Measurements from ENCODE around the gene KATNB1.

The KATNB1 gene

DNA sequence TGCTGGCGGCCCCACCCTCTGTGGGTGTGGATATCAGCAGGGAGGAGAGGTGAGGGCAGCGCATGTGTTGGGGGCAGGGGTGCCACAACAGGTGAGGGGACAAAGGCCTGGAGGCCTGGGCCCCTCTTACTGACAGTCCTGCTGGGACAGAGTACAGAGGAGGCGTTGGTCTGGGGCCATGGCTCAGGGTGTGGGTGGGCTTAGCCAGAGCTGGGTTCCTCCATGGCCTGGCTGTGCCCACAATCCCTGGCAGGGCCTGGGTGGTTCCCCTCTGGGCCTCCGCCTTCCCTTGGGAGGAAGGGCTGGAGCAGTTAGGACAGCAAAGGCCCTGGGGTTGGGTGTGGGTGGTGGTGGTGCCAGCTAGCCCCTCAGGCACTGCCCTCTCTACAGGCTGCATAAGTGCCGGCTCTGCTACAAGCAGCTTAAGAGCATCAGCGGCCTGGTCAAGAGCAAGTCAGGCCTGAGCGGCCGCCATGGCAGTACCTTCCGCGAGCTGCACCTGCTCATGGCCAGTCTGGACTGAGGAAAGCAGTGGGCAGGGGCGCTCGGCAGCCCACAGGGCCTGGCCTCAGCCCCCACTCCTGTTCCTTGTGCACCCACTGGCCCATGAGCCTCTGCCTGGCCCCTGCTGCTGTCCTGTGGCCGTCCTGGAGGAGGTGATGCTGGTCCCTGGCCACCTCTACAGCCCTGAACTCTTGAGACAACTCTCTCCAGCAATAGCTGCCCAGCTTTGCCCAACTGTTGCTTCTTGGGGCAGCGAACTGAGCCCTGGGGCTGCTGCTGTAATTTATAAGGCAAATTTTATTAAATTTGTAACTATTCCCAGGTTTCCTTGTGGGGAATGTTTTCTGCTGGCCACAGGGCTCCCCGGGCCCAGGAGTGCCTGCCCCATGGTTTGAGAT lies 21.1 kb downstream of the KATNB1 start:
- no peak overlapping the region for H3K4me3 ChIP-seq (ENCODE audit: low read depth, low read length)
- DNase-seq (ENCODE audit: low read depth), result no peak
- TF ChIP-seq, protein P1, sequence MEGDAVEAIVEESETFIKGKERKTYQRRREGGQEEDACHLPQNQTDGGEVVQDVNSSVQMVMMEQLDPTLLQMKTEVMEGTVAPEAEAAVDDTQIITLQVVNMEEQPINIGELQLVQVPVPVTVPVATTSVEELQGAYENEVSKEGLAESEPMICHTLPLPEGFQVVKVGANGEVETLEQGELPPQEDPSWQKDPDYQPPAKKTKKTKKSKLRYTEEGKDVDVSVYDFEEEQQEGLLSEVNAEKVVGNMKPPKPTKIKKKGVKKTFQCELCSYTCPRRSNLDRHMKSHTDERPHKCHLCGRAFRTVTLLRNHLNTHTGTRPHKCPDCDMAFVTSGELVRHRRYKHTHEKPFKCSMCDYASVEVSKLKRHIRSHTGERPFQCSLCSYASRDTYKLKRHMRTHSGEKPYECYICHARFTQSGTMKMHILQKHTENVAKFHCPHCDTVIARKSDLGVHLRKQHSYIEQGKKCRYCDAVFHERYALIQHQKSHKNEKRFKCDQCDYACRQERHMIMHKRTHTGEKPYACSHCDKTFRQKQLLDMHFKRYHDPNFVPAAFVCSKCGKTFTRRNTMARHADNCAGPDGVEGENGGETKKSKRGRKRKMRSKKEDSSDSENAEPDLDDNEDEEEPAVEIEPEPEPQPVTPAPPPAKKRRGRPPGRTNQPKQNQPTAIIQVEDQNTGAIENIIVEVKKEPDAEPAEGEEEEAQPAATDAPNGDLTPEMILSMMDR (conservative IDR thresholded peaks at IDR 0.05; ENCODE audit: low read depth, low read length), result no peak

DNA sequence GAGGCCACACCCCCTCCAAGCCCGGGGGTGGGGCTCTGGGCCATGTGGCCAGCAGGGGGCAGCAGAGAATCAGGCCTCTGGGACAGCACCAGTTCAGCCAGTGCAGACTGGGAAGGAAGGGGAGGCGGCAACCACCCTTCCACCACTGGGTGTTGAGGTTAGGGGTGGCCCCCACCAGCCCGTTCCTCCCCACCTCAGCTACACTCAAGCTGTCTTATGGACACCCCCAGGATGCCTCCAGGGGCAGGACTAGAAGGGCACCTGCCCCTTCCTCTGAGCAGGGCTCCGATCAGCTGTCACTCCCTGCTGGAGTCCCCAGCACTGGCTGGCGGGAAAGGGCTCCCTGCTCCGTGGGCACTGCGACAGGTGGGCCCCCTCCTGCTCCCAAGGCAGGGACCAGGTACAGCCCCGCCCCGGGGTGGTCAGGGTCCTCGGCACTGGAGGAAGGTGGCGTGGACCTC lies 21.8 kb downstream of the KATNB1 start:
- peak; percentile 86 for DNase-seq (ENCODE audit: low read depth)
- TF ChIP-seq, protein P1 (conservative IDR thresholded peaks at IDR 0.05; ENCODE audit: low read depth, low read length), result peak; percentile 95
- H3K4me3 ChIP-seq (ENCODE audit: low read depth, low read length), result no peak overlapping the region

DNA sequence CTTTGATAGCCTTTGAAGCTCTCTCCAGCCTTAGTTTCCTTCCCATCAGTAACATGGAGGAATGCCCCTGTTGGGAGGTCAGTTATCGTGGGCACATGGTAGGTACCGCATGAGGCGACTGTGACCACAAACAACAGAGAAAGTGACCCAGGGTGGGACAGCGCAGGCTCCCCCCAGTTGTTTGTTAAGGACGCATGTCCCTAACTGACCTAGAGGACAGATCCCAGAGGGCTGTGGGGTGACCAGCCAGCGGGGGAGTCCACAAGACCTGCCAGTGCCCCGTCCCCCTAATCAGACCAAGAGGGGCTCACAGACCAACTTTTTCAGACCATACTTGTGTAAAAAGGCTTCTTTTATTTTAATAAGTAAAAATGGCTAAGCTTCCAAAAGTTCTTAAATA lies 22.3 kb downstream of the KATNB1 start:
- TF ChIP-seq, protein P1 (conservative IDR thresholded peaks at IDR 0.05; ENCODE audit: low read depth, low read length), result no peak
- H3K4me3 ChIP-seq (ENCODE audit: low read depth, low read length), result no peak overlapping the region
- DNase-seq (ENCODE audit: low read depth), result no peak

DNA sequence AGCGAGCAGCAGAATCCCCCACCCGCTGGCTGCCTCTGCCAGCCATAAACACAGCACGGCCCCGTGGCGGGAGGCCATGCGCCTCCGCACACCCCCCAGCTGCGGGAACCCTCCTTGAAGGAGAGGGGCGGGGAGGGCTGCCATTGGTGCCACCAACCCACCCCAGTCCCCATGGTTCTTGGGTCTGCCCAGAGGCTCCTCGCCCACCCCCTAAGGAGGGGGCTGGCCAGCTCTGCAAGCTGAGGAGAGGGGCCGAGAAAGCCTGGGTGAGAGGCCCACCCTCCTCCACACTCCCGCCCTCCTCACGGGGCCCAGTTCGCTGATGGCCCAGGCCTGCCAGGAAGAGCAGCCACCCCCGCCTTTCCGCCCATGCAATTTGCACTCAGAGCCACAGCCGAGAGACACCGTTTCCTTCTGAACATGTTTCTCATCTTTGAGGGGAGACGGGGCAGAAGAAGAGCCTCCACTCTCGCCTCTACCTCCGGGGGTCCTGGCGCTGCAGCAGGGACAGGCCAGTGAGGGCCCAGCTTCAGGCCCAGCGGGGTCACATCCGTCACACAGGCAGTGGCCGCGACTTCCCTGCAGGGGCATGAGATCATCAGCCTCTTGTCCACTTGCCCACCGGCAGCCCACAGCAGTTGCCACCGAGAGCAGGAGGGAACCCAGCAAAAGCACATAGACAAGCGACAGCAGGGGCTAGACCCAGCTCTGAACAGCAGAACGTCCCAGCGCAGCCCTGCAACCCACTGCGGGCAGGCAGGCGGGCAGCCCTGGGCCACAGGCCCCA lies 23.0 kb downstream of the KATNB1 start:
- TF ChIP-seq, protein P1 (conservative IDR thresholded peaks at IDR 0.05; ENCODE audit: low read depth, low read length), result no peak
- DNase-seq (ENCODE audit: low read depth), result no peak
- H3K4me3 ChIP-seq (ENCODE audit: low read depth, low read length), result no peak overlapping the region

DNA sequence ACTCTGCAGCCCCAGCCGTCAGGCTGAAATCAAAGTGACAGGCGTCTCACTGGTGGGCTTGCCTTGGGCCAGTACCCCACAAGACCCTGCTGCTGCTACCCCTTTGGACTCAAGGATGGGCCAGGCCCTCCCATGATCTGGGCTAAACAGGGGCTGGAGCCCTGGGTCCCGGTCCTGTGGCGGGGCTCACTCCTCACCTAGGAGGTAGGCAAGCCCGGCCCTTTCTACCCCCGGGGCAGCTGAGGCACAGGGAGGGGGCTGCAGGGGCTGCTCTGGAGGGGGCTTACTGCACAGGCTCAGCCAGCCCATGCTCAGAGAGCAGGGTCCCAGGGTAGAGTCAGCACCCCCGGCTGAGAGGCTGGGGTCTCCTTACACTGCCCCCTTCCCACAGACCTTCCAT lies 23.6 kb downstream of the KATNB1 start:
- TF ChIP-seq, protein P1 (conservative IDR thresholded peaks at IDR 0.05; ENCODE audit: low read depth, low read length), result no peak
- DNase-seq (ENCODE audit: low read depth), result no peak
- H3K4me3 ChIP-seq (ENCODE audit: low read depth, low read length), result no peak overlapping the region

DNA sequence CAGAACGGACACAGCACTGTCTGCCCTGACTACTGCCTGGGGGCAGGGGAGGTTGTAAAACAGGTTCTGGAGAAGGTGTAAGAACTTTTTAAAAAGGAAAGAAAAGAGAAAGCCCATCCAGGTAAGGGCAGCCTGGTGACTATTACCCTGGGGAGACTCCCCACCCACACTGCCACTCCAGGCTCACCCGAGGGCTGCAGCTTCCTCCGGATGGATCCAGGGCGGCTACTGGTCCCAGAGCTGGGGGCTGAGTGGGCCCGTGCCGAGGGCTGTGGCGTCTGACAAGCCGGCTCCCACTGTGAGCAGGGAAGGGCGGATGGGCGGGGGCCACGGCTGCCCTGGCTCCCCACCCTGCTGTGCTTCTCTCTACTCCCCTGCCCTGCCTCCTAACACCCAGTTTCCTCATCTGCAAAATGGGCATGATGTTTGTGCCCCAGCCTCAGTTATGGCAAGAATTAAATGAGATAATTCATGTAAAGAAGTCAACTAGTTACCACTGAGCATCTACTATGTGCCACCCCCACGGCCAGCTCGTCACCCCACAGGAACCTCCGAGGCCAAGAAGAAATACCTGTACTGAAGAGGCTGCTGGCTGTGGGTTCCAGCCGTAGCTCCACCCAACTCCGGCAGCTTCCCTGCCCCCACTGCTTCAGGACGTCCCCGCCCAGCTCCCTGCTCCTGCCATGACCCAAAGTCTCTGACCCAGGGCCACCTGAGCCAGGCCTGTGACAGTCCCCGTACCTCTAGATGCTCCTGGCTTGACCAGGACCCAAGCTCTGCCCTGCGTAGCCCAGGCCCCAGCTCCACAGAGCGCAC lies 24.2 kb downstream of the KATNB1 start:
- TF ChIP-seq, protein P1 (conservative IDR thresholded peaks at IDR 0.05; ENCODE audit: low read depth, low read length), result no peak
- no peak for DNase-seq (ENCODE audit: low read depth)
- H3K4me3 ChIP-seq (ENCODE audit: low read depth, low read length), result no peak overlapping the region

Measured in choroid plexus epithelial cell (primary cell).